ENCODE measurements around the gene OR11G2.
"Not testable (repeated sequence)": the region's sequence is repeated elsewhere in the genome, so short reads cannot be mapped to it uniquely, and the experiment has no call there.

The OR11G2 gene

GRCh38 chr14:20190596-20190995, at the start of gene OR11G2:
TSS of gene OR11G2 (plus strand) at chr14:20190896. CDS start at chr14:20197438, 6,542 bp downstream.
- no peak for DNase-seq

- peak; percentile 4 for DNase-seq
These were observed 46.8 kb upstream of the OR11G2 start for GRCh38 chr14:20143911-20144310.

GRCh38 chr14:20144820-20145219, 45.9 kb upstream of the OR11G2 start:
- no peak for DNase-seq

GRCh38 chr14:20164462-20164861, 26.2 kb upstream of the OR11G2 start:
- DNase-seq = no peak

GRCh38 chr14:20167091-20167490, 23.6 kb upstream of the OR11G2 start:
- no peak for DNase-seq

GRCh38 chr14:20169852-20170251, 20.8 kb upstream of the OR11G2 start:
- DNase-seq = not testable (repeated sequence)

- DNase-seq = not testable (repeated sequence)
These were observed 16.5 kb upstream of the OR11G2 start for GRCh38 chr14:20174205-20174604.

GRCh38 chr14:20176330-20176729, 14.4 kb upstream of the OR11G2 start:
- no peak for DNase-seq

- no peak for DNase-seq
These were observed 13.2 kb upstream of the OR11G2 start for GRCh38 chr14:20177433-20177974.

- DNase-seq = no peak
These were observed 11.5 kb upstream of the OR11G2 start for GRCh38 chr14:20179218-20179617.

GRCh38 chr14:20179880-20180279, 10.8 kb upstream of the OR11G2 start:
- DNase-seq = no peak

- no peak for DNase-seq
These were observed 10.2 kb upstream of the OR11G2 start for GRCh38 chr14:20180486-20180885.

- DNase-seq = no peak
These were observed 6.5 kb upstream of the OR11G2 start for GRCh38 chr14:20184181-20184580.

GRCh38 chr14:20191396-20191795, 700 bp downstream of the OR11G2 start:
- no peak for DNase-seq

GRCh38 chr14:20194101-20194500, 3.4 kb downstream of the OR11G2 start:
- DNase-seq = no peak

- not testable (repeated sequence) for DNase-seq
These were observed 4.5 kb downstream of the OR11G2 start for GRCh38 chr14:20195170-20195569.

- no peak for DNase-seq
These were observed 5.2 kb downstream of the OR11G2 start for GRCh38 chr14:20195911-20196310.

- no peak for DNase-seq
These were observed 6.8 kb downstream of the OR11G2 start for GRCh38 chr14:20197459-20197858.

- no peak for DNase-seq
These were observed 8.3 kb downstream of the OR11G2 start for GRCh38 chr14:20198991-20199390.

- DNase-seq = no peak
These were observed 14.0 kb downstream of the OR11G2 start for GRCh38 chr14:20204721-20205120.

- DNase-seq = no peak
These were observed 18.9 kb downstream of the OR11G2 start for GRCh38 chr14:20209595-20209994.

- not testable (repeated sequence) for DNase-seq
These were observed 21.7 kb downstream of the OR11G2 start for GRCh38 chr14:20212406-20212805.

GRCh38 chr14:20215196-20215595, 24.5 kb downstream of the OR11G2 start:
- no peak for DNase-seq

GRCh38 chr14:20219033-20219432, 28.3 kb downstream of the OR11G2 start:
- DNase-seq = no peak

- no peak for DNase-seq
These were observed 32.7 kb downstream of the OR11G2 start, which contains the start of gene OR11H6 for GRCh38 chr14:20223410-20223809. TSS of gene OR11H6 (plus strand) at chr14:20223710. CDS start at chr14:20223710, 0 bp downstream.

All from NCI-H82 (cell line).